ENCODE measurements around the gene WDTC1.
"Not testable (repeated sequence)": the region's sequence is repeated elsewhere in the genome, so short reads cannot be mapped to it uniquely, and the experiment has no call there.

Gene WDTC1

GRCh38 chr1:27234049-27234882 lies at the start of gene WDTC1:
Gene WDTC1, plus strand, starts transcription at chr1:27234632. Its CDS starts 26,423 bp downstream, at chr1:27261055.
- Histone ChIP-seq H3K27ac (ENCODE audit: low read depth, low read length) (peak within 1 kb of the TSS; percentile 56), H3K36me3 (ENCODE audit: insufficient read depth, low read length) (no peaks in the 10 kb centered on the region), H3K9ac (ENCODE audit: low read length) (peak within 1 kb of the TSS; percentile 19), H3K27me3 (ENCODE audit: control insufficient read depth in 1 of 2, insufficient read depth in 2 of 2, low read length in 2 of 2) (no peaks in the 10 kb centered on the region), H3K4me3 (ENCODE audit: low read depth in 1 of 2, low read length in 2 of 2) (peak within 1 kb of the TSS; percentile 75 to 80), H3K9me3 (ENCODE audit: low read length) (no peaks in the 10 kb centered on the region), H3K4me1 (ENCODE audit: insufficient read depth, low read length) (peaks cover 19% of the 10 kb centered on the region)

- not testable (repeated sequence) for H3K36me3 ChIP-seq (ENCODE audit: insufficient read depth, low read length); H3K27ac ChIP-seq (ENCODE audit: low read depth, low read length); H3K9ac ChIP-seq (ENCODE audit: low read length); H3K4me1 ChIP-seq (ENCODE audit: insufficient read depth, low read length); H3K9me3 ChIP-seq (ENCODE audit: low read length); H3K4me3 ChIP-seq (ENCODE audit: low read depth in 1 of 2, low read length in 2 of 2); H3K27me3 ChIP-seq (ENCODE audit: control insufficient read depth in 1 of 2, insufficient read depth in 2 of 2, low read length in 2 of 2)
These were observed 49.8 kb upstream of the WDTC1 start for GRCh38 chr1:27184665-27185064.

GRCh38 chr1:27192039-27192529 lies 42.3 kb upstream of the WDTC1 start:
- Histone ChIP-seq H3K27me3 (ENCODE audit: control insufficient read depth in 1 of 2, insufficient read depth in 2 of 2, low read length in 2 of 2) (no peaks in the 10 kb centered on the region), H3K4me3 (ENCODE audit: low read depth in 1 of 2, low read length in 2 of 2) (no peak overlapping the region), H3K27ac (ENCODE audit: low read depth, low read length) (no peak overlapping the region), H3K9me3 (ENCODE audit: low read length) (no peaks in the 10 kb centered on the region), H3K9ac (ENCODE audit: low read length) (no peak overlapping the region), H3K4me1 (ENCODE audit: insufficient read depth, low read length) (no peaks in the 10 kb centered on the region), H3K36me3 (ENCODE audit: insufficient read depth, low read length) (no peaks in the 10 kb centered on the region)

GRCh38 chr1:27193194-27193593 lies 41.2 kb upstream of the WDTC1 start:
- no peaks in the 10 kb centered on the region for H3K4me1 ChIP-seq (ENCODE audit: insufficient read depth, low read length)
- no peaks in the 10 kb centered on the region for H3K36me3 ChIP-seq (ENCODE audit: insufficient read depth, low read length)
- no peak overlapping the region for H3K9ac ChIP-seq (ENCODE audit: low read length)
- H3K9me3 ChIP-seq (ENCODE audit: low read length), result no peaks in the 10 kb centered on the region
- no peak overlapping the region for H3K27ac ChIP-seq (ENCODE audit: low read depth, low read length)
- H3K4me3 ChIP-seq (ENCODE audit: low read depth in 1 of 2, low read length in 2 of 2), result no peak overlapping the region
- no peaks in the 10 kb centered on the region for H3K27me3 ChIP-seq (ENCODE audit: control insufficient read depth in 1 of 2, insufficient read depth in 2 of 2, low read length in 2 of 2)

GRCh38 chr1:27201295-27201694 lies 33.1 kb upstream of the WDTC1 start:
- Histone ChIP-seq H3K36me3 (ENCODE audit: insufficient read depth, low read length) (no peaks in the 10 kb centered on the region), H3K9ac (ENCODE audit: low read length) (no peak overlapping the region), H3K4me3 (ENCODE audit: low read depth in 1 of 2, low read length in 2 of 2) (no peak overlapping the region), H3K9me3 (ENCODE audit: low read length) (no peaks in the 10 kb centered on the region), H3K4me1 (ENCODE audit: insufficient read depth, low read length) (no peaks in the 10 kb centered on the region), H3K27me3 (ENCODE audit: control insufficient read depth in 1 of 2, insufficient read depth in 2 of 2, low read length in 2 of 2) (no peaks in the 10 kb centered on the region), H3K27ac (ENCODE audit: low read depth, low read length) (no peak overlapping the region)

- Histone ChIP-seq H3K9ac (ENCODE audit: low read length) (no peak overlapping the region), H3K27me3 (ENCODE audit: control insufficient read depth in 1 of 2, insufficient read depth in 2 of 2, low read length in 2 of 2) (no peaks in the 10 kb centered on the region), H3K4me3 (ENCODE audit: low read depth in 1 of 2, low read length in 2 of 2) (no peak overlapping the region), H3K4me1 (ENCODE audit: insufficient read depth, low read length) (no peaks in the 10 kb centered on the region), H3K9me3 (ENCODE audit: low read length) (no peaks in the 10 kb centered on the region), H3K27ac (ENCODE audit: low read depth, low read length) (no peak overlapping the region), H3K36me3 (ENCODE audit: insufficient read depth, low read length) (no peaks in the 10 kb centered on the region)
These were observed 30.5 kb upstream of the WDTC1 start for GRCh38 chr1:27203946-27204345.

- H3K9me3 ChIP-seq (ENCODE audit: low read length); H3K4me3 ChIP-seq (ENCODE audit: low read depth in 1 of 2, low read length in 2 of 2); H3K9ac ChIP-seq (ENCODE audit: low read length); H3K27ac ChIP-seq (ENCODE audit: low read depth, low read length); H3K36me3 ChIP-seq (ENCODE audit: insufficient read depth, low read length); H3K4me1 ChIP-seq (ENCODE audit: insufficient read depth, low read length); H3K27me3 ChIP-seq (ENCODE audit: control insufficient read depth in 1 of 2, insufficient read depth in 2 of 2, low read length in 2 of 2): not testable (repeated sequence)
These were observed 27.2 kb upstream of the WDTC1 start for GRCh38 chr1:27207238-27207637.

- not testable (repeated sequence) for H3K9me3 ChIP-seq (ENCODE audit: low read length); H3K9ac ChIP-seq (ENCODE audit: low read length); H3K27me3 ChIP-seq (ENCODE audit: control insufficient read depth in 1 of 2, insufficient read depth in 2 of 2, low read length in 2 of 2); H3K4me1 ChIP-seq (ENCODE audit: insufficient read depth, low read length); H3K36me3 ChIP-seq (ENCODE audit: insufficient read depth, low read length); H3K4me3 ChIP-seq (ENCODE audit: low read depth in 1 of 2, low read length in 2 of 2); H3K27ac ChIP-seq (ENCODE audit: low read depth, low read length)
These were observed 26.1 kb upstream of the WDTC1 start for GRCh38 chr1:27208143-27208850.

GRCh38 chr1:27216466-27216865 lies 18.0 kb upstream of the WDTC1 start:
- no peak overlapping the region for H3K27ac ChIP-seq (ENCODE audit: low read depth, low read length)

GRCh38 chr1:27217401-27217800 lies 17.0 kb upstream of the WDTC1 start:
- no peaks in the 10 kb centered on the region for H3K4me1 ChIP-seq (ENCODE audit: insufficient read depth, low read length)
- H3K27me3 ChIP-seq (ENCODE audit: control insufficient read depth in 1 of 2, insufficient read depth in 2 of 2, low read length in 2 of 2), result no peaks in the 10 kb centered on the region
- H3K36me3 ChIP-seq (ENCODE audit: insufficient read depth, low read length), result no peaks in the 10 kb centered on the region
- no peaks in the 10 kb centered on the region for H3K9me3 ChIP-seq (ENCODE audit: low read length)
- no peak overlapping the region for H3K4me3 ChIP-seq (ENCODE audit: low read depth in 1 of 2, low read length in 2 of 2)
- H3K9ac ChIP-seq (ENCODE audit: low read length), result no peak overlapping the region
- H3K27ac ChIP-seq (ENCODE audit: low read depth, low read length), result no peak overlapping the region

More at GRCh38 chr1:27216466-27216865, 18.0 kb upstream of the WDTC1 start:
- H3K4me1 ChIP-seq (ENCODE audit: insufficient read depth, low read length), result no peaks in the 10 kb centered on the region
- no peaks in the 10 kb centered on the region for H3K9me3 ChIP-seq (ENCODE audit: low read length)
- no peak overlapping the region for H3K4me3 ChIP-seq (ENCODE audit: low read depth in 1 of 2, low read length in 2 of 2)
- H3K36me3 ChIP-seq (ENCODE audit: insufficient read depth, low read length), result no peaks in the 10 kb centered on the region
- no peaks in the 10 kb centered on the region for H3K27me3 ChIP-seq (ENCODE audit: control insufficient read depth in 1 of 2, insufficient read depth in 2 of 2, low read length in 2 of 2)
- H3K9ac ChIP-seq (ENCODE audit: low read length), result no peak overlapping the region

GRCh38 chr1:27218736-27219135 lies 15.7 kb upstream of the WDTC1 start:
- Histone ChIP-seq H3K27ac (ENCODE audit: low read depth, low read length) (no peak overlapping the region), H3K36me3 (ENCODE audit: insufficient read depth, low read length) (no peaks in the 10 kb centered on the region), H3K27me3 (ENCODE audit: control insufficient read depth in 1 of 2, insufficient read depth in 2 of 2, low read length in 2 of 2) (no peaks in the 10 kb centered on the region), H3K9me3 (ENCODE audit: low read length) (no peaks in the 10 kb centered on the region), H3K9ac (ENCODE audit: low read length) (no peak overlapping the region), H3K4me3 (ENCODE audit: low read depth in 1 of 2, low read length in 2 of 2) (no peak overlapping the region), H3K4me1 (ENCODE audit: insufficient read depth, low read length) (no peaks in the 10 kb centered on the region)

Measured in muscle layer of colon (tissue), 2 donors.